GM12878 (cell line): ENCODE results near the gene TLR1. TPM values are rescaled to one million over a fixed set of nuclear protein-coding genes. Genes with fewer than 3 reads are reported as not detected.

Experiments
- CBX3 ChIP-seq: fragments of 200-600 bp; sonication (generic); IDR thresholded peaks from 2 replicates; pipeline ENCODE4 v1.6.1; 2016; ENCODE audit warnings: low read depth, borderline replicate concordance
- CEBPB ChIP-seq, 2 experiments: fragments of 150-350 bp in 1 of 2; IDR thresholded peaks; 2 replicates each; pipeline ENCODE4 v1.6.1; 2012 to 2014; ENCODE audit warnings: low read depth in 2 of 2, low read length in 2 of 2, borderline replicate concordance in 1 of 2, inconsistent platforms in 1 of 2
- DPF2 ChIP-seq: fragments of 450-650 bp; IDR thresholded peaks from 2 replicates; pipeline ENCODE4 v1.6.1; 2017; ENCODE audit warnings: mild to moderate bottlenecking
- IRF3 ChIP-seq: fragments of 450-650 bp; IDR thresholded peaks from 2 replicates; pipeline ENCODE4 v1.6.1; 2014; ENCODE audit warnings: mild to moderate bottlenecking
- MYC ChIP-seq: IDR thresholded peaks from 2 replicates; pipeline ENCODE4 v1.6.1; 2011; ENCODE audit warnings: mild to moderate bottlenecking, low read length, moderate library complexity, inconsistent platforms; ENCODE audit not compliant: insufficient read depth, insufficient replicate concordance, insufficient read length, severe bottlenecking
- SPI1 ChIP-seq: IDR thresholded peaks from 2 replicates; pipeline ENCODE4 v1.6.1; 2011; ENCODE audit warnings: low read depth, mild to moderate bottlenecking, low read length, moderate library complexity, borderline replicate concordance; ENCODE audit not compliant: insufficient read depth
- SREBF1 ChIP-seq: IDR thresholded peaks from 2 replicates; pipeline ENCODE4 v1.6.1; 2012; ENCODE audit warnings: mild to moderate bottlenecking, low read length
- TCF7 ChIP-seq: IDR thresholded peaks from 2 replicates; pipeline ENCODE4 v1.6.1; 2014; ENCODE audit warnings: antibody characterized with exemption, borderline replicate concordance
- ZBTB40 ChIP-seq: fragments of 450-650 bp; IDR thresholded peaks from 2 replicates; pipeline ENCODE4 v1.6.1; 2016; ENCODE audit warnings: mild to moderate bottlenecking, moderate library complexity, borderline replicate concordance
- ZNF24 ChIP-seq: fragments of 450-650 bp; IDR thresholded peaks from 2 replicates; pipeline ENCODE4 v1.6.1; 2017; ENCODE audit warnings: antibody characterized with exemption, mild to moderate bottlenecking
- polyA plus RNA-seq, 11 experiments: library from polyadenylated mRNA; depleted of rRNA in 4 of 11; unstranded in 6 of 11; stranded (reverse) in 5 of 11; fragments of >200 nt; fragmentation: Nextera tagmentation in 4 of 11; fragmentation: Illumina TruSeq in 1 of 11; extraction: Ambion mirVana in 4 of 11; extraction: Trizol in 1 of 11; gene quantifications; 1 replicate in 1 of 11; 2 replicates in 10 of 11; pipeline versions ENCODE4 v1.2.1 to v1.2.3, GENCODE V29; 2011 to 2016; ENCODE audit warnings: inconsistent platforms in 2 of 11, missing spikeins in 2 of 11, low read depth in 1 of 11
- total RNA-seq, 4 experiments: library from RNA; depleted of rRNA in 3 of 4; stranded (reverse); fragments of >200 nt in 3 of 4; fragmentation: Illumina TruSeq in 1 of 4; extraction: Trizol in 1 of 4; gene quantifications; 2 replicates each; pipeline versions ENCODE4 v1.2.1 to v1.2.3, GENCODE V29; 2013 to 2021
- TF ChIP-seq, protein P1 (sequence below): fragments of 450-650 bp; IDR thresholded peaks from 2 replicates; pipeline ENCODE4 v1.6.1; 2018; ENCODE audit warnings: borderline replicate concordance, mild to moderate bottlenecking; ENCODE audit not compliant: partially characterized antibody
- TF ChIP-seq, protein P2 (sequence below): fragments of 450-650 bp; IDR thresholded peaks from 2 replicates; pipeline ENCODE4 v1.6.1; 2017; ENCODE audit warnings: mild to moderate bottlenecking, moderate library complexity
- TF ChIP-seq, protein P3 (sequence below): fragments of 450-650 bp; IDR thresholded peaks from 2 replicates; pipeline ENCODE4 v1.6.1; 2017; ENCODE audit warnings: mild to moderate bottlenecking

TLR1 gene
- total and polyA plus RNA-seq, 10 of the 15 experiments (the other 5 are each of a cell fraction or from before 2014, with no cell fraction given) = 9.3 to 57.1 (median 20.4) TPM

DNA sequence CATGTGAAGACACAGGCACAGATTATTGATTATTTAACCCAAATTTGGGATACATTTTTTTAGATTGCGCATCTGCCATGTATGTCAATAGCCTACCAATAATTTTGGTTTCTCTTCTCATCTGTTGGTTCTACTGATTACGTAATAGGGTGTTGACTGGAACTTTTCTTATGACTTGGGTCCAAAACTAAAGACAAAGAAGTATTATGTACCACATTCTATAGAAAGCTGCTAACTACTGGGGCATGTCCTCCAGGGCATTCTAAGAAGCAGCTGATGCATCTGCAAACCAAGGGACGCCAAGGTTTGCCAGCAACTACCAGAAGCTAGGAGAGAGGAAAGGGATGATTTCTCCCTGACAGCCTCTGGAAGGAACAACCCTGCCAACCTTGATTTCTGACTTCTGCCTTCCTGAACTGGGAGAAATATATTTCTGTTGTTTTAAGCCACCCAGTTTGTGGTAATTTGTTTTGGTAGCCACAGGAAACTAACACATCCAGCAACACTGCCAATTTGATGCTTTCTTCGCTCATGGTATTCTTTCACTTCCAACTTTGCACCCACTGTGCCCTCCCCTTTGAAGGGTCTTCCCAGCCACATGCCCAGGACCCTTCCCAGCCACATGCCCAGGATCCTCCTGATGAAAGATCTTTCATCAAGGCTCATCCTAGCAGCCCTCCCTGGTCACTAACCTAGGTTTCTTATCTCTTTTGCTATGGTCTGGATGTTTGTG, 15.9 kb upstream of the TLR1 start (continued):
- TF ChIP-seq, protein P1, sequence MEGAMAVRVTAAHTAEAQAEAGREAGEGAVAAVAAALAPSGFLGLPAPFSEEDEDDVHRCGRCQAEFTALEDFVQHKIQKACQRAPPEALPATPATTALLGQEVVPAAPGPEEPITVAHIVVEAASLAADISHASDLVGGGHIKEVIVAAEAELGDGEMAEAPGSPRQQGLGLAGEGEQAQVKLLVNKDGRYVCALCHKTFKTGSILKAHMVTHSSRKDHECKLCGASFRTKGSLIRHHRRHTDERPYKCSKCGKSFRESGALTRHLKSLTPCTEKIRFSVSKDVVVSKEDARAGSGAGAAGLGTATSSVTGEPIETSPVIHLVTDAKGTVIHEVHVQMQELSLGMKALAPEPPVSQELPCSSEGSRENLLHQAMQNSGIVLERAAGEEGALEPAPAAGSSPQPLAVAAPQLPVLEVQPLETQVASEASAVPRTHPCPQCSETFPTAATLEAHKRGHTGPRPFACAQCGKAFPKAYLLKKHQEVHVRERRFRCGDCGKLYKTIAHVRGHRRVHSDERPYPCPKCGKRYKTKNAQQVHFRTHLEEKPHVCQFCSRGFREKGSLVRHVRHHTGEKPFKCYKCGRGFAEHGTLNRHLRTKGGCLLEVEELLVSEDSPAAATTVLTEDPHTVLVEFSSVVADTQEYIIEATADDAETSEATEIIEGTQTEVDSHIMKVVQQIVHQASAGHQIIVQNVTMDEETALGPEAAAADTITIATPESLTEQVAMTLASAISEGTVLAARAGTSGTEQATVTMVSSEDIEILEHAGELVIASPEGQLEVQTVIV = no peak
- TF ChIP-seq SREBF1 (no peak), TCF7 (no peak), SPI1 (no peak), MYC (no peak), DPF2 (peak; percentile 76), IRF3 (no peak), CEBPB (IDR thresholded peaks at IDR 0.05; ENCODE audit: borderline replicate concordance in 1 of 2, low read depth in 2 of 2, low read length in 2 of 2) (no peak), ZBTB40 (no peak), ZNF24 (no peak), CBX3 (no peak)
- TF ChIP-seq, protein P2, sequence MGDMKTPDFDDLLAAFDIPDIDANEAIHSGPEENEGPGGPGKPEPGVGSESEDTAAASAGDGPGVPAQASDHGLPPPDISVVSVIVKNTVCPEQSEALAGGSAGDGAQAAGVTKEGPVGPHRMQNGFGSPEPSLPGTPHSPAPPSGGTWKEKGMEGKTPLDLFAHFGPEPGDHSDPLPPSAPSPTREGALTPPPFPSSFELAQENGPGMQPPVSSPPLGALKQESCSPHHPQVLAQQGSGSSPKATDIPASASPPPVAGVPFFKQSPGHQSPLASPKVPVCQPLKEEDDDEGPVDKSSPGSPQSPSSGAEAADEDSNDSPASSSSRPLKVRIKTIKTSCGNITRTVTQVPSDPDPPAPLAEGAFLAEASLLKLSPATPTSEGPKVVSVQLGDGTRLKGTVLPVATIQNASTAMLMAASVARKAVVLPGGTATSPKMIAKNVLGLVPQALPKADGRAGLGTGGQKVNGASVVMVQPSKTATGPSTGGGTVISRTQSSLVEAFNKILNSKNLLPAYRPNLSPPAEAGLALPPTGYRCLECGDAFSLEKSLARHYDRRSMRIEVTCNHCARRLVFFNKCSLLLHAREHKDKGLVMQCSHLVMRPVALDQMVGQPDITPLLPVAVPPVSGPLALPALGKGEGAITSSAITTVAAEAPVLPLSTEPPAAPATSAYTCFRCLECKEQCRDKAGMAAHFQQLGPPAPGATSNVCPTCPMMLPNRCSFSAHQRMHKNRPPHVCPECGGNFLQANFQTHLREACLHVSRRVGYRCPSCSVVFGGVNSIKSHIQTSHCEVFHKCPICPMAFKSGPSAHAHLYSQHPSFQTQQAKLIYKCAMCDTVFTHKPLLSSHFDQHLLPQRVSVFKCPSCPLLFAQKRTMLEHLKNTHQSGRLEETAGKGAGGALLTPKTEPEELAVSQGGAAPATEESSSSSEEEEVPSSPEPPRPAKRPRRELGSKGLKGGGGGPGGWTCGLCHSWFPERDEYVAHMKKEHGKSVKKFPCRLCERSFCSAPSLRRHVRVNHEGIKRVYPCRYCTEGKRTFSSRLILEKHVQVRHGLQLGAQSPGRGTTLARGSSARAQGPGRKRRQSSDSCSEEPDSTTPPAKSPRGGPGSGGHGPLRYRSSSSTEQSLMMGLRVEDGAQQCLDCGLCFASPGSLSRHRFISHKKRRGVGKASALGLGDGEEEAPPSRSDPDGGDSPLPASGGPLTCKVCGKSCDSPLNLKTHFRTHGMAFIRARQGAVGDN = peak; percentile 77
- TF ChIP-seq, protein P3, sequence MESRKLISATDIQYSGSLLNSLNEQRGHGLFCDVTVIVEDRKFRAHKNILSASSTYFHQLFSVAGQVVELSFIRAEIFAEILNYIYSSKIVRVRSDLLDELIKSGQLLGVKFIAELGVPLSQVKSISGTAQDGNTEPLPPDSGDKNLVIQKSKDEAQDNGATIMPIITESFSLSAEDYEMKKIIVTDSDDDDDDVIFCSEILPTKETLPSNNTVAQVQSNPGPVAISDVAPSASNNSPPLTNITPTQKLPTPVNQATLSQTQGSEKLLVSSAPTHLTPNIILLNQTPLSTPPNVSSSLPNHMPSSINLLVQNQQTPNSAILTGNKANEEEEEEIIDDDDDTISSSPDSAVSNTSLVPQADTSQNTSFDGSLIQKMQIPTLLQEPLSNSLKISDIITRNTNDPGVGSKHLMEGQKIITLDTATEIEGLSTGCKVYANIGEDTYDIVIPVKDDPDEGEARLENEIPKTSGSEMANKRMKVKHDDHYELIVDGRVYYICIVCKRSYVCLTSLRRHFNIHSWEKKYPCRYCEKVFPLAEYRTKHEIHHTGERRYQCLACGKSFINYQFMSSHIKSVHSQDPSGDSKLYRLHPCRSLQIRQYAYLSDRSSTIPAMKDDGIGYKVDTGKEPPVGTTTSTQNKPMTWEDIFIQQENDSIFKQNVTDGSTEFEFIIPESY = no peak
